Hematopoietic multipotent progenitor cell treated with erythropoietin and hydrocortisone succinate and interleukin-3 and kit ligand, for 6 days (in vitro differentiated cells): ENCODE data around the gene COA7.
A peak's percentile ranks its signal among the peaks of the same experiment; 100 is the strongest.
"Not testable (repeated sequence)": the region's sequence is repeated elsewhere in the genome, so short reads cannot be mapped to it uniquely, and the experiment has no call there.

Source experiments
- DNase-seq: peaks from one replicate; pipeline ENCODE4 v3.0.0-alpha.2; 2015

The COA7 gene

GRCh38 chr1:52697795-52698674 lies at the start of gene COA7:
COA7 (minus strand) TSS chr1:52698347; CDS start chr1:52698326, 21 bp downstream.
- peak; percentile 89 for DNase-seq

- DNase-seq, result no peak
Observed at GRCh38 chr1:52747450-52747849, 49.3 kb upstream of the COA7 start.

DNA sequence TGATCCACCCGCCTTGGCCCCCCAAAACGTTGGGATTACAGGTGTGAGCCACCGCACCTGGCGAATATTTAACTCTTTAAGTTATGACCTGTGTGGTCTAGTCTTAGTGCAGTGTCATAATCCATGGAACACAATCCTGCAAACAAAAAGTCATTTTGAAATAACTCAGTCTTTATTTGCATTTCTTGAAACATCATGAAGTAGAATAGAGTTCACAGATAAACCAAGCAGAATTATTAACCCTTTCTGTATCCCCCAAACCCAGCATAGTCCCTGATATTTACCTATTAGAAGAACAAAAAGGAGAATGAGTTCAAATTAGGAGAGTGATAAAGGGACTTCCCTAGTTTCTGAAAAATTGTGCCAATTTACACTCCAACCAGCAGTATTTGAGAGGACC lies 48.0 kb upstream of the COA7 start:
- no peak for DNase-seq

DNA sequence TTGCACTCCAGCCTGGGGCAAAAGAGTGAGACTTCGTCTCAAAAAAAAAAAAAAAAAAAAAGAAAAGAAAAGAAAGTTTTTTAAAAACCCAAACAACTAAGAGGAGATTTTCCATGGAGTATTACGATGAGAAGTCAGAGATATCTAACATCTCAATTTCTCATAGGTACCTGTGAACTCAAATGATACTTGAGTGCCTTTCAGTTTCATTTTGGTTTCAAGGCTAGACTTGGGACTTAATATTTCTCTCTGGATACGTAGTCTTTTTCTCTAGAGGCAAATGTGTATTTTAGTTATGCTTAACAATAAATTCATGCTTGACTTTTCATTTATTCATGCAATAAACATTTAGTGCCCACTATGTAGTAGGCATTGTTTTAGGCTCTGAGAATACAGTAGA lies 43.1 kb upstream of the COA7 start:
- DNase-seq, result no peak

DNA sequence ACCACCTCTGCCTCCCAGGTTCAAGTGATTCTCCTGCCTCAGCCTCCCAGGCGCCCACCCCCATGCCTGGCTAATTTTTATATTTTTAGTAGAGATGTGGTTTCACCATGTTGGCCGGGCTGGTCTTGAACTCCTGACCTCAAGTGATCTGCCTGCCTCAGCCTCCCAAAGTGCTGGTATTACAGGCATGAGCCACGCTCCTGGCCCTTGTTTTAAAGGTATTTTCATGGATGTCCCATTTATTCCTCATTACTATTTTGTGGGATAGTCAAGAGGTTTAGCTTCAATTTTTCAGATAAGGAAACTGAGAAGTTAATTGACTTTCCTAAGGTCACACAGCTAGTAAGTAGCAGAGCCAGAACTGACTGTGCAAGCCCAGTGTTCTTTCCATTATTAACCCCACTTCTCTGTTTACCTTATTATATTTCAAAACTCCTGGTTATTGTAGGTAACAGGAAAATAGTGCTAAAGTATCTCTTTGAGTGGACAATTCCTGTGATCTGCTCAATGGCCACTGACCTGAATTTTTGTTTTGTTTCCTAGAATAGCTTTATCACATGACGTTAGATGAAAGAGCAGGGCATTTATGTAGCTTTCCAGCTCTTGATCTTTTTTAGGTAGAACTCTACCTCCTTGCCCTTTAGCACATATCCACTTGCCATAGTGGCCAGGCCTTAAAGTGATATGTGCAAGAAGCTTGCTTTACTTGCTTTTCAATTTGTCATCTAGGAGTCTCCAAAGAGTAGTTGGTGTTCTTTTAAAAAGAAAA lies 41.7 kb upstream of the COA7 start:
- no peak for DNase-seq

DNA sequence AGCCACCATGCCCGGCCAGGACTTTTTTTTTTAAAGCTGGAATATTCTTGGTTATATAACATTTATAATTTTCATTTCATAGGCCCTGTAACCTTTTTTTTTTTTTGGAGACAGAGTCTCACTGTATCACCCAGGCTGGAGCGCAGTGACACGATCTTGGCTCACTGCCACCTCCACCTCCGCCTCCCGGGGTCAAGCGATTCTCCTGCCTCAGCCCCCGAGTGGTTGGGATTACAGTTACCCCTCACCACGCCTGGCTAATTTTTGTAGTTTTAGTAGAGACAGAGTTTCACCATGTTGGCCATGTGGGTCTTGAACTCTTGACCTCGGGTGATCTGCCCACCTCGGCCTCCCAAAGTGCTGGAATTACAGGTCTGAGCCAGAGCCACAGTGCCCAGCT lies 40.7 kb upstream of the COA7 start:
- DNase-seq, result no peak

DNA sequence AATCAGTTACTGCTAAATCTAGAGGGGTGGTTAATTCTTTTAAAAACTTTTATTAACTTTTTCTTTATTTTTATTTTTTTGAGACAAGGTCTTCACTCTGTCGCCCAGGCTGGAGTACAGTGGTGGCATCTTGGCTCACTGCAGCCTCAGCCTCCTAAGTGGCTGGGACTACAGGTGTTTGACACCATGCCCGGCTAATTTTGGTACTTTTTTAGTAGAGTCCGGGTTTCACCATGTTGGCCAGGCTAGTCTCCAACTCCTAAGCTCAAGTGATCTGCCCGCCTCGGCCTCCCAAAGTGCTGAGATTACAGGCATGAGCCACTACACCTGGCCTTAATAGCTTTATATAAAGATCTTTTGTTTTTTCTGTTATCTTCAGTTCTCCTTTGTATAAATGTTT lies 40.0 kb upstream of the COA7 start:
- no peak for DNase-seq

GRCh38 chr1:52735371-52735770 lies 37.2 kb upstream of the COA7 start:
- not testable (repeated sequence) for DNase-seq

DNA sequence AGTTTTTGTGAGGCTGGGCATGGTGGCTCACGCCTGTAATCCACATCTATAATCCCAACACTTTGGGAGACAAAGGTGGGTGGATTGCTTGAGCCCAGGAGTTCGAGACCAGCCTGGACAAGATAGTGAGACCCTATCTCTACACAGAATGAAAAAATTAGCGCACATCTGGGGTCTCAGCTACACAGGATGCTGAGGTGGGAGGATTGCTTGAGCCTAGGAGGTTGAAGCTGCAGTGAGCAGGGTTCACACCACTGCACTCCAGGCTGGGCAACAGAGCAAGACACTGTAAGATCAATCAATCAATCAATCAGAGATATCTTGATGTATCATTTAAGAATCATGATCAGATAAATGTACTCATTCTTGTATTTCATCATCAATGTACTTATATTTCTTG lies 35.2 kb upstream of the COA7 start:
- DNase-seq, result no peak

DNA sequence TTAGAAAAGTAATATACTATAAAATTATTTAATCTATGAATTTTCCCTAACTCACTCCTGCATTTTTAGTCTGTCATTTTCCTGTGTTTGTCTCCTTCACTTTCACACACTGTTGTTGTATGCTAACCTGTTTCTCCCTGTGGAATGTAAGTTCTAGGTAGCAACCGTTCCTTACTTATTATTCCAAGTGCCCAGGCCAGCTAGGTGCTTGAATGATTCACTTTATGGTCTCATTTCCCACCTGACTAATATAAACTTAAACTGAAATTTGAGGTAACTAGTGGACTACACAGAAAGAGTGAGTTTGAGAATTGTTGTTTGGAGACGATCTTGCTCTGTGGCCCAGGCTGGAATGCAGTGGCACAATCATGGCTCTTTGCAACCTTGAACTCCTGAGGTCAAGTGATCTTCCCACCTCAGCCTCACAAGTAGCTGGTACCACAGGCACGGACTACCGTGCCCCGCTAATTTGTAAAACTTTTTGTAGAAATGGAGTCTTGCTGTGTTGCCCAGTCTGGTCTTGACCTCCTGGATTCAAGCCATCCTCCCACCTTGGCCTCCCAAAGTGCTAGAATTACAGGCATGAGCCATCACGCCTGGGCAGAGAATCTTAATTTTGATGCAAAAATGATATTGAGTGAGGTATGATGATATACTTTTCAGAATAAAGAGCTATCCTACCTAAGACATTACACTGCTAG lies 30.0 kb upstream of the COA7 start:
- no peak for DNase-seq

DNA sequence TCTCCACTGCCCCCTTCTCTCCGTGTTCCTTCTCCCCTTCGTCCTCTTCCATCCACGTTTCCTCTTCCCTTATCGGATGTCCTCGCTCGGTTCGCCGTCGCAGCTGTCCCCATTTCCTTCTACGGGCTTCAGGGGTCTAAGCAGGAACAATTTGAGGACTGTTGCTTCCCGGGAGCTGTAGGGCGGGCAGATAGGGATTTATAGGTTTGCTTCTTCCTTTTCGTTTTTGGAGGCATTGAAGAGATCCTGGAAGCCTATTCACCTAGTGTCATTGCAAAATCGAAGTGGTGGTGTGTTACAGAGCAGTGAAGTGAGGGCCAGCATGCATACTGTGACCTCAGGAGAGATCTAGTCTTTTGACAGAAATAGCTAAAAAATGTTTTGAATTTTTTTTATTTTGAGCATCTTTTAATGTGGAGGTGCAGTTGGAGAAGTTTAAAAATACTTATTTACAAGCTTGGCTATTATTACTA lies 29.0 kb upstream of the COA7 start:
- DNase-seq, result peak; percentile 28

- DNase-seq, result peak; percentile 91
Observed at GRCh38 chr1:52726265-52727113, 28.3 kb upstream of the COA7 start, which contains the start of gene ZYG11B. ZYG11B (plus strand) TSS chr1:52726453; CDS start chr1:52726654, 201 bp downstream.

DNA sequence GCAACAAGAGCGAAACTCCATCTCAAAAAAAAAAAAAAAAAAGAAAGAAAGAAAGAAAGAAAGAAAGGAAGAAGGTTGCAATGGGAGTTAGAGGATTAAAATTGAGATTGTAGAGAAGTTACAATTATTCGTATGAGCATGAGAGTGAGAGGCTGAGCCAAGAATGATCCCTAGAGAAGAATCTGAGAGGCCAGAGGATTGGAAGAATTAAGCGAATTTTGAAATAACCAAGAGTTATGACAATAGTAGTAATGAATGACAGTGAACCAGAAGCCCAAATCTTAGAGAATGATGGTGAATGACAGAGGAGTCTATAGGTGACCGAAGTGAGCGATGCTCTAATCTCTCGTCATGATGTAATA lies 27.7 kb upstream of the COA7 start:
- no peak for DNase-seq

- no peak for DNase-seq
Observed at GRCh38 chr1:52723260-52723659, 25.1 kb upstream of the COA7 start.

GRCh38 chr1:52715296-52715695 lies 17.1 kb upstream of the COA7 start:
- DNase-seq, result not testable (repeated sequence)

DNA sequence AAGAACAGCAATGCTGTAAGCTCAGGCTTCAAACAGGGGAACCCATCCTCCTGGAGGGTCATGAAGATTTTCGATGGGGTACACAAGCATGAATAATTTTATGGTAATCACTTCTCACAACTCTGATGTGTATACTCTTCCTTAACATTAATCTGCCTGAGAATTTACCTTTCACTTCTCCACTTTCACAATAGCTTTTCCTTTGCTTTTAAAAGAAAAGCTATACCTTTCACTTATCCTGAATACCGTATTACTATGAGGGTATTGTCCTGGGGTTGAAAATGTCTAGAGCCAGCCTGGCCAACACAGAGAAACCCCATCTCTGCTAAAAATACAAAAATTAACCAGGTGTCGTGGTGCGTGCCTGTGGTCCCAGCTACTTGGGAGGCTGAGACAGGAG lies 15.4 kb upstream of the COA7 start:
- no peak for DNase-seq

GRCh38 chr1:52709016-52709415 lies 10.9 kb upstream of the COA7 start:
- DNase-seq, result no peak

- no peak for DNase-seq
Observed at GRCh38 chr1:52707927-52708655, 9.9 kb upstream of the COA7 start.

DNA sequence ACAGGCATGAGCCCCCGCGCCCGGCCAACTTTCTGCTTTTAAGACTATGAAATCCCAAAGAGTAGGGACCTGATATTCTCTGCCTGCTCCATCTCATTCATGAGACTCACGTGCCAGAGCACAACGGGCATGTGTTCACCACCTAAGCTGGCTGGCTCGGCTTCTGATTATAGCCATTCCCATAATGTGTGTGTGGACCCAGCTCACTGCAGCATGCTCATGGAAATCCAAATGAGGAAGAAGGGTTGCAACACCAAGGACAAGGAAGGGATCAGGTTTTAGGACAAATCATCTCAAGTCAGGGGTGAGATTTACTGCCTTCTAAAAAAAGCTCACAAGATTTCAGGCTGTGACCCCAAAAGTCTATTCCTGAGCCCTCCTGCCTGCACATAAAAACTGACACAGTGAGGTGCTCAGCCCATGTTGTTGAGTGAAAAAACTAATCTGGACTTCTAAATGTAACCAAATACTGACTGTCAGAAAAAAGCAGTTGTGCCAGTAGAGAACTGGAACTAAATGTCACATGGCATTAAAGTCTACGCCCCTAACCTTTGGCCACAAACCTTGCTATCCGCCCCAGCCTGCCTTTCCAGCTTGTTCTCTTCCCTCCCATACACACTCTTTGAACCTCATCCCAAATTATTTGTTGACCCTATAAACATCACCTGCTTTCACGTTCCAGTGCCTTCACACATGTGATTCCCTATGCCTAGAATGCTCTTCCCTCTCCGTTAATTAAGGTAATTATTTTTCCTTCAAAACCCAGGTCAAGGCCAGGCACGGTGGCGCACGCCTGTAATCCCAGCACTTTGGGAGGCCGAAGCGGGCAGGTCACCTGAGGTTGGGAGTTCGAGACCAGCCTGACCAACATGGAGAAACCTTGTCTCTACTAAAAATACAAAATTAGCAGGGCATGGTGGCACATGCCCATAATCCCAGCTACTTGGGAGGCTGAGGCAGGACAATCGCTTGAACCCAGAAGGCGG lies 9.1 kb upstream of the COA7 start:
- DNase-seq, result peak; percentile 4

- no peak for DNase-seq
Observed at GRCh38 chr1:52706136-52706670, 8.1 kb upstream of the COA7 start.
